Sigmoid colon (tissue), 7 donors: ENCODE results near the gene FAM76B. TPM values are rescaled to one million over a fixed set of nuclear protein-coding genes. Genes with fewer than 3 reads are reported as not detected.

Source experiments
- DNase-seq: peaks from one replicate; pipeline ENCODE4 v3.0.0-alpha.2; 2019
- H3K27ac ChIP-seq, 4 donors: fragments of 200-600 bp; sonication (generic); one replicate each; pipeline ENCODE4 v1.5.1; 2016 to 2019; ENCODE audit warnings: mild to moderate bottlenecking in 1 of 4
- H3K27me3 ChIP-seq, 3 donors: fragments of 200-600 bp; sonication (generic); one replicate each; pipeline ENCODE4 v1.5.1; 2019; ENCODE audit warnings: mild to moderate bottlenecking in 1 of 3
- H3K36me3 ChIP-seq, 4 donors: fragments of 200-600 bp; sonication (generic); one replicate each; pipeline ENCODE4 v1.5.1; 2016 to 2019
- H3K4me1 ChIP-seq, 4 donors: fragments of 200-600 bp; sonication (generic); one replicate each; pipeline ENCODE4 v1.5.1; 2017 to 2019
- H3K4me3 ChIP-seq, 4 donors: fragments of 200-600 bp; sonication (generic); one replicate each; pipeline ENCODE4 v1.5.1; 2017 to 2019; ENCODE audit warnings: mild to moderate bottlenecking in 2 of 4, moderate library complexity in 1 of 4
- H3K9me3 ChIP-seq, 4 donors: fragments of 200-600 bp in 3 of 4; sonication (generic) in 3 of 4; one replicate each; pipeline versions ENCODE4 v1.5.1 to v1.6.1; 2013 to 2019
- EP300 ChIP-seq, 4 donors: sonication (generic); formaldehyde crosslinking; IDR thresholded peaks; one replicate each; pipeline ENCODE4 v1.6.1; 2017; ENCODE audit warnings: antibody characterized with exemption in 4 of 4
- POLR2A ChIP-seq, 2 donors: fragments of 450-650 bp; IDR thresholded peaks; one replicate each; pipeline ENCODE4 v1.6.1; 2016; ENCODE audit warnings: antibody characterized with exemption in 2 of 2, mild to moderate bottlenecking in 2 of 2, moderate library complexity in 2 of 2
- POLR2AphosphoS5 ChIP-seq, 4 donors: sonication (generic); formaldehyde crosslinking; IDR thresholded peaks; one replicate each; pipeline ENCODE4 v1.6.1; 2017; ENCODE audit warnings: antibody characterized with exemption in 4 of 4
- WGBS, 2 donors: extraction: QIAGEN DNeasy Blood & Tissue Kit; methylation state at CpG; one replicate each; pipeline ENCODE4 v1.1.7; 2013; 5-methylcytosine and 5-hydroxymethylcytosine counted together
- intact Hi-C: fragments of 100-400 bp; cut with DNase I; formaldehyde crosslinking; loops from one replicate; pipeline ENCODE4 v1.15.1; 2023
- polyA plus RNA-seq, 3 donors: library from polyadenylated mRNA; stranded (reverse); fragments of 200-250 nt; gene quantifications; one replicate each; pipeline ENCODE4 v1.2.3, GENCODE V29; 2013
- total RNA-seq, 4 donors: library from RNA; depleted of rRNA; stranded (reverse); fragments of >200 nt; gene quantifications; one replicate each; pipeline ENCODE4 v1.1.0, GENCODE V29; 2016
- TF ChIP-seq, protein P1 (sequence below), 4 experiments: fragments of 450-650 bp in 3 of 4; fragments of 200-600 bp in 1 of 4; IDR thresholded peaks; one replicate each; pipeline ENCODE4 v1.5.1; 2016 to 2019; ENCODE audit warnings: antibody characterized with exemption in 4 of 4, mild to moderate bottlenecking in 3 of 4, moderate library complexity in 2 of 4
- donor health status: healthy with polysubstance abuse.
- donor health status: Bipolar disorder and iron deficiency.
- donor health status: healthy.

Gene FAM76B
- total and polyA plus RNA-seq, 7 donors: 3.9 to 33.0 (median 19.3) TPM

DNA sequence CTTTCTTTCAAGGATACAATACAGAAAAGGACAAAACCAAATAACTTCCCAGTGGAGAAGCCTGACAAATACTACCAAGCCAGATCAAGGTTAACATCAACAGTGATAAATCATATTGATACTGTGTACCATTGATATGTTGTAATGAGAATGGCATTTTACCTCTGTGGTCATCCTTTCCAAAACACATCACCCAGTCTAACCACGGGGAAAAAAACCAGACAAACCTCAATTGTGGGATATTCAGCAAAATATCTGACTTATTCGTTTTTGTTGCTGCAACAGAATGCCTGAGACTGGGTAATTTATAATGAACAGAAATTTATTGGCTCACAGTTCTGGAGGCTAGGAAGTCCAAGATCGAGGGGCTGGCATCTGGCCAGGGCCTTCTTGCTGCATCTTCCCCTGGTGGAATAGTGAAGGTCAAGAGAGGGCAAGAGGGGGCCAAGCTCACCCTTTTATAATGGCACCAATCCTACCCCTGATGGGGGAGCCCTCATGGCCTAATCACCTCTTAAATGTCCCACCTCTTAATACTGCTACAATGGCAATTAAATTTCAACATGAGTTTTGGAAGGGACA lies 66.1 kb downstream of the FAM76B start:
- 69% methylated on average over 3 of the region's 3 CpGs for WGBS, 2 donors
- intact Hi-C loops: no loop called here
- Histone ChIP-seq H3K27me3 (no peaks in the 10 kb centered on the region), H3K27ac (no peak overlapping the region), H3K36me3 (no peaks in the 10 kb centered on the region), H3K4me3 (no peak overlapping the region), H3K4me1 (peaks cover 0 to 20% (median 6%) of the 10 kb centered on the region in 4 donors), H3K9me3 (no peaks in the 10 kb centered on the region)
- no peak for TF ChIP-seq POLR2AphosphoS5 (IDR thresholded peaks at IDR 0.05)
- TF ChIP-seq POLR2A (IDR thresholded peaks at IDR 0.05): no peak
- TF ChIP-seq, protein P1, sequence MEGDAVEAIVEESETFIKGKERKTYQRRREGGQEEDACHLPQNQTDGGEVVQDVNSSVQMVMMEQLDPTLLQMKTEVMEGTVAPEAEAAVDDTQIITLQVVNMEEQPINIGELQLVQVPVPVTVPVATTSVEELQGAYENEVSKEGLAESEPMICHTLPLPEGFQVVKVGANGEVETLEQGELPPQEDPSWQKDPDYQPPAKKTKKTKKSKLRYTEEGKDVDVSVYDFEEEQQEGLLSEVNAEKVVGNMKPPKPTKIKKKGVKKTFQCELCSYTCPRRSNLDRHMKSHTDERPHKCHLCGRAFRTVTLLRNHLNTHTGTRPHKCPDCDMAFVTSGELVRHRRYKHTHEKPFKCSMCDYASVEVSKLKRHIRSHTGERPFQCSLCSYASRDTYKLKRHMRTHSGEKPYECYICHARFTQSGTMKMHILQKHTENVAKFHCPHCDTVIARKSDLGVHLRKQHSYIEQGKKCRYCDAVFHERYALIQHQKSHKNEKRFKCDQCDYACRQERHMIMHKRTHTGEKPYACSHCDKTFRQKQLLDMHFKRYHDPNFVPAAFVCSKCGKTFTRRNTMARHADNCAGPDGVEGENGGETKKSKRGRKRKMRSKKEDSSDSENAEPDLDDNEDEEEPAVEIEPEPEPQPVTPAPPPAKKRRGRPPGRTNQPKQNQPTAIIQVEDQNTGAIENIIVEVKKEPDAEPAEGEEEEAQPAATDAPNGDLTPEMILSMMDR (IDR thresholded peaks at IDR 0.05): no peak
- DNase-seq: no peak

DNA sequence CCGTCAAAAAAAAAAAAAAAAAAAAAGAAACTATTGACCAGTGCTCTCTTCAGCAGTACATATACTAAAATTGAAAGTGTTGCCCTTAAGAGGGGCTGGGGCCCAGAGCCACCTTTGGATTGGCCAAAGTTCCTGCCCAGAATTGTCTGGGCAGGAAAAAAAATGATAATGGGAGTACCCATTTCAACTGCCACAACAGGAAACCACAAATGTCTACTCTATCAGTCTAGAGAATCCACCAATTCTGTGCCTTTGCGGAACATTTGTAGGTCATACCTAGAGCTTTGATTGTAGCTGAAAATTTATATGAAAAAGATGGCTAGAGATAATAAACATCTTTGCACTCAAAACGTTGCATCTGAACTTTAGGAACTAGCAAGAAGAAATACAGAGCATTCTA lies 69.4 kb downstream of the FAM76B start:
- Histone ChIP-seq H3K27ac (no peak overlapping the region), H3K9me3 (no peaks in the 10 kb centered on the region), H3K27me3 (no peaks in the 10 kb centered on the region), H3K4me1 (peaks cover 0 to 7% (median 0%) of the 10 kb centered on the region in 4 donors), H3K4me3 (no peak overlapping the region), H3K36me3 (no peaks in the 10 kb centered on the region)
- DNase-seq: no peak
- intact Hi-C loops: no loop called here
- WGBS, 2 donors: 31 to 45% methylated on average over 2 to 3 of the region's 3 CpGs
- TF ChIP-seq EP300 (IDR thresholded peaks at IDR 0.05) (no peak), POLR2AphosphoS5 (IDR thresholded peaks at IDR 0.05) (no peak), POLR2A (IDR thresholded peaks at IDR 0.05) (no peak)
- TF ChIP-seq, protein P1 (IDR thresholded peaks at IDR 0.05): no peak

Other genes starting within 250 kb of the FAM76B start
- 10 to 100 TPM; 35.8 to 71.3 (median 41.0) TPM for gene CEP57, start 716 bp upstream of the FAM76B start, total RNA-seq
- gene CEP57, start 716 bp upstream of the FAM76B start, polyA plus RNA-seq: 10 to 100 TPM; 15.0 to 18.7 (median 16.0) TPM
- 10 to 100 TPM; 17.6 to 33.7 (median 24.0) TPM for gene MTMR2, start 134.3 kb upstream of the FAM76B start, total RNA-seq
- 10 to 100 TPM; 13.9 to 16.2 (median 15.7) TPM for gene MTMR2, start 134.3 kb upstream of the FAM76B start, polyA plus RNA-seq